Progenitor cell of endocrine pancreas (in vitro differentiated cells): ENCODE measurements around the gene CDK4. TPM values are rescaled to one million over a fixed set of nuclear protein-coding genes. Genes with fewer than 3 reads are reported as not detected.
A peak's percentile ranks its signal among the peaks of the same experiment; 100 is the strongest.

Experiments used
- DNase-seq: peaks from one replicate; pipeline ENCODE4 v3.0.0; 2021; ENCODE audit warnings: low spot score; ENCODE audit not compliant: unreplicated experiment
- H3K27ac Mint-ChIP-seq: 2 replicates; pipeline ENCODE4 v1.8.0; 2021; ENCODE audit warnings: mild to moderate bottlenecking, moderate library complexity, mixed read lengths
- H3K27me3 Mint-ChIP-seq: 2 replicates; pipeline ENCODE4 v1.8.0; 2021; ENCODE audit warnings: mixed read lengths
- H3K36me3 Mint-ChIP-seq: 2 replicates; pipeline ENCODE4 v1.8.0; 2022; ENCODE audit warnings: mixed read lengths; ENCODE audit not compliant: insufficient read depth
- H3K4me1 Mint-ChIP-seq: 2 replicates; pipeline ENCODE4 v1.8.0; 2021; ENCODE audit warnings: low read depth, mixed read lengths
- H3K4me3 Mint-ChIP-seq: 2 replicates; pipeline ENCODE4 v1.8.0; 2021; ENCODE audit warnings: low read depth, mild to moderate bottlenecking, moderate library complexity, mixed read lengths
- H3K9me3 Mint-ChIP-seq: 2 replicates; pipeline ENCODE4 v1.8.0; 2021; ENCODE audit warnings: low read depth, mixed read lengths
- CTCF ChIP-seq: fragments of 200-600 bp; sonication (generic); IDR thresholded peaks from one replicate; pipeline ENCODE4 v1.5.0; 2021; ENCODE audit warnings: antibody characterized with exemption, mild to moderate bottlenecking; ENCODE audit not compliant: unreplicated experiment
- total RNA-seq: library from RNA; stranded (reverse); gene quantifications from 2 replicates; pipeline ENCODE4 v1.2.1, GENCODE V29; 2021

The CDK4 gene
- total RNA-seq, 1 donor from 2014 or later = 208 TPM

GRCh38 chr12:57737467-57738460 lies 14.3 kb downstream of the CDK4 start:
- H3K27ac Mint-ChIP-seq = no peak overlapping the region

DNA sequence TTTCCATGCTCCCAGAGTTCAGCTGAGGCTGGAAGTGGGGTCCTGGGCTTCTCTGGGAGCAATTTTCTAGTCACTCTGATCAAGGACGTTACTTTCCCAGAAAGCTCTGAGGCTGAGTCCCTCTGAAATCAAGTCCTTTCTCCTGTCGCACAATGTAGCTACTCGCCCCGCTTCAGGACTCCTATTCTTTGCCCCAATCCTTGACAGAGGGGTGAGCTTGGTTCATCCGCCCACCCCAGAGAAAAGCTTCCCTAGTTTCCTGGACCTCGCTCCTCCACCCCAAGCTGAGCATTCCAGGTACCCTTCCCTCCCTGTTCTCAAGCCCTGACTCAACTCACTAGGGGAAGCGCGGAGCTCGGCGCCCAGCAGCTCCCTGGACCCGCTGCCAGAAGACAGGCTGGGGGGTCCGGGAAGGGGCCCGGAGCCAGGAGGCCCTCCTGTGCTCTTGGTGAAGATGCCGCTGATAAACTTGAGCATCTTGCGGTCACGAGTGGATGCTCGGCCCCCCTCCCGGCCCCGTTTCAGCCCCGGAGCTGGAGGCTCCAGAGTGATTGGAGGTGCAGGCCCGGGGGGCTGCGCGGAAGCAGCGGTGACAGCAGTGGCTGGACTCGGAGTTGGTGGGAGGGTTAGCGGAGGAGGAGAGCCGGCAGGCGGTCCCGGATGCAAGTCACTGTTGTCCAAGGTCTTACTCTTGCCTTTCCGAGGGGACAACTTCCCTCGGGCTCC lies 15.2 kb downstream of the CDK4 start:
- Mint-ChIP-seq H3K4me3 (peak overlapping the region; percentile 59), H3K4me1 (peaks cover 21% of the 10 kb centered on the region), H3K27me3 (peaks cover 80% of the 10 kb centered on the region), H3K36me3 (no peaks in the 10 kb centered on the region), H3K9me3 (no peaks in the 10 kb centered on the region), H3K27ac (no peak overlapping the region)
- TF ChIP-seq CTCF = no peak
- no peak for DNase-seq

More at GRCh38 chr12:57737467-57738460, 14.3 kb downstream of the CDK4 start:
- TF ChIP-seq CTCF = peak; percentile 31
- H3K9me3 Mint-ChIP-seq = no peaks in the 10 kb centered on the region
- DNase-seq = no peak
- no peak overlapping the region for H3K4me3 Mint-ChIP-seq
- H3K36me3 Mint-ChIP-seq = no peaks in the 10 kb centered on the region
- peaks cover 78% of the 10 kb centered on the region for H3K27me3 Mint-ChIP-seq
- H3K4me1 Mint-ChIP-seq = peaks cover 21% of the 10 kb centered on the region

DNA sequence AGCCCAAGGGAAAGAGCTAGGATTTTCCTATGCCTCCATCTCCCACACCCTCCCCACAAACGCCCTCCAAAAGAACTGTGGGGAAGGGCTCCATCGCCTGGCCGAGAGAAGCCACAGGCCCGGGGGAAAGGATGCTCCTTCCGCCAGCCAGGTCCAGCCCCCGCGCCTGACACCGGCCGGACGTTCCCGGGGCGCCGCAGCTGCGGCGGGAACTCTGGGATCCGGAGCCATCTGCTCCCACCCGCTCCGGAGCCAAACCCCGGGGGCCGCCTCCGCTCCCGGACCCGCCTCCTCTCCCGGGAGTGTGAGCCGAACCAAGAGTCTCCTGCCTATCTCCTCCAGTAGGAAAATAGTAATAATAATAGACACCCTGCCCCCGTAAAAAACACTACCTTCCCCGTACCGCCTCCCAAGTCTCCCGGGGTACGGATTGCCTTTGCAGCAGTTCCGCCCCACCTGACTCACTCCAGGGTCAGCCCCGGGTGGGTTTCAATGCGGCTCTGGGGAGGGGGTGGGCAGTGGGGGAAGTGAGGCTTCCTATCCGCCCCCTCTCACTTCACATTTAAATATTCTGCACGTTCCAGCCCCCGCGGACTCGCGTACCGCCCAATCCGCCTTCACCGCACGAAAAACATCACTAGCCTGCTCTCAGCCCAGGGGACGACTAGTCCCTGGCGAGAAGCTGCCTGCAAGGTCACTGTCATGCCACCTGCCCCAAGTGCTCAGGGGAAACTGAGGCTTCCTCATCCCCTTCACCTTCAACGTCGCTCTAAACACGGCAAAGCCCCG lies 16.0 kb downstream of the CDK4 start:
- peaks cover 21% of the 10 kb centered on the region for H3K4me1 Mint-ChIP-seq
- H3K9me3 Mint-ChIP-seq = no peaks in the 10 kb centered on the region
- H3K36me3 Mint-ChIP-seq = no peaks in the 10 kb centered on the region
- H3K4me3 Mint-ChIP-seq = peak overlapping the region; percentile 59
- H3K27ac Mint-ChIP-seq = no peak overlapping the region
- H3K27me3 Mint-ChIP-seq = peaks cover 80% of the 10 kb centered on the region
- DNase-seq = no peak
- TF ChIP-seq CTCF = no peak

- Mint-ChIP-seq H3K9me3 (no peaks in the 10 kb centered on the region), H3K27ac (no peak overlapping the region), H3K36me3 (no peaks in the 10 kb centered on the region), H3K4me3 (no peak overlapping the region), H3K4me1 (peaks cover 21% of the 10 kb centered on the region), H3K27me3 (peaks cover 80% of the 10 kb centered on the region)
- no peak for TF ChIP-seq CTCF
- no peak for DNase-seq
Measured at GRCh38 chr12:57735198-57735855, 16.8 kb downstream of the CDK4 start.
